ENCODE measurements around the gene SLC9A4. TPM values are rescaled to one million over a fixed set of nuclear protein-coding genes. Genes with fewer than 3 reads are reported as not detected.

SLC9A4 gene
- total and polyA plus RNA-seq, 2 of the 4 experiments (the other 2 are of a cell fraction): not detected

GRCh38 chr2:102538491-102538890 lies 65.5 kb downstream of the SLC9A4 start:
- no CpG with 5 or more reads among the region's 2 CpGs for WGBS, 2 experiments (ENCODE audit: extremely low coverage in 2 of 2, insufficient read length in 1 of 2)
- no peak overlapping the region for H4K91ac ChIP-seq (ENCODE audit: insufficient read depth, low read depth, low read length)
- no peak overlapping the region for H2AK9ac ChIP-seq (replicated peaks; ENCODE audit: low read depth, low read length, poor library complexity)
- H2BK15ac ChIP-seq (ENCODE audit: low read depth, low read length): no peak overlapping the region
- ChIA-PET CTCF (no interaction called here), POLR2A (ENCODE audit: unreplicated experiment) (no interaction called here)
- TF ChIP-seq RCOR1 (IDR thresholded peaks at IDR 0.05; ENCODE audit: insufficient replicate concordance, low read length) (no peak), MAFK (IDR thresholded peaks at IDR 0.05; ENCODE audit: low read depth, low read length) (no peak), BHLHE40 (IDR thresholded peaks at IDR 0.05; ENCODE audit: low read depth, low read length) (no peak), MAZ (IDR thresholded peaks at IDR 0.05; ENCODE audit: borderline replicate concordance, low read depth, low read length) (no peak), NFE2L2 (IDR thresholded peaks at IDR 0.05; ENCODE audit: low read depth, low read length) (no peak), CHD1 (IDR thresholded peaks at IDR 0.05; ENCODE audit: low read depth, low read length) (no peak), RFX5 (IDR thresholded peaks at IDR 0.05; ENCODE audit: low read depth, low read length) (no peak), USF2 (IDR thresholded peaks at IDR 0.05; ENCODE audit: low read depth, low read length) (no peak)
- H2BK5ac ChIP-seq (ENCODE audit: low read depth, low read length, poor library complexity, severe bottlenecking): no peak overlapping the region
- no peak overlapping the region for H3K4ac ChIP-seq (ENCODE audit: low read depth, low read length)
- H4K8ac ChIP-seq (ENCODE audit: low read depth in 2 of 2, low read length in 2 of 2): no peak overlapping the region
- no peak overlapping the region for H3K4me2 ChIP-seq (ENCODE audit: low read depth, low read length)
- in situ Hi-C loops (cut with MboI; ENCODE audit: low sequenced_read_pairs) (no loop called here), intact Hi-C loops (cut with micrococcal nuclease) (no loop called here), dilution Hi-C loops (cut with HindIII; ENCODE audit: low sequenced_read_pairs, unreplicated experiment) (no loop called here)
- H3K27me3 ChIP-seq (ENCODE audit: control insufficient read depth, insufficient read depth, low read length): no peaks in the 10 kb centered on the region
- ATAC-seq (ENCODE audit: low read depth) (no peak), DNase-seq (no peak)
- H3K9me1 ChIP-seq (ENCODE audit: insufficient read depth, low read length): no peaks in the 10 kb centered on the region
- H3K9ac ChIP-seq (ENCODE audit: low read depth, low read length): no peak overlapping the region
- no peak overlapping the region for H3K18ac ChIP-seq (ENCODE audit: low read depth, low read length)
- H4K5ac ChIP-seq (ENCODE audit: low read depth, low read length): no peak overlapping the region
- no peaks in the 10 kb centered on the region for H3K79me1 ChIP-seq (ENCODE audit: low read depth in 1 of 2, low read length in 2 of 2)
- H3K23ac ChIP-seq (ENCODE audit: low read depth, low read length): no peak overlapping the region
- no peaks in the 10 kb centered on the region for H3K9me3 ChIP-seq (ENCODE audit: control insufficient read depth, insufficient read depth, low read length)
- no peaks in the 10 kb centered on the region for H4K20me1 ChIP-seq (ENCODE audit: insufficient read depth, low read length)
- H3K36me3 ChIP-seq (ENCODE audit: control insufficient read depth, insufficient read depth, low read length): no peaks in the 10 kb centered on the region
- no peaks in the 10 kb centered on the region for H3K4me1 ChIP-seq (ENCODE audit: control insufficient read depth, insufficient read depth, low read length)
- no peak overlapping the region for H2AK5ac ChIP-seq (ENCODE audit: low read depth, low read length)
- H2BK20ac ChIP-seq (ENCODE audit: low read depth, low read length): no peak overlapping the region
- no peak overlapping the region for H3K14ac ChIP-seq (replicated peaks; ENCODE audit: low read depth, low read length)
- H2AFZ ChIP-seq (replicated peaks; ENCODE audit: low read length, poor library complexity): no peak overlapping the region
- no peak overlapping the region for H2BK120ac ChIP-seq (ENCODE audit: low read depth, low read length)
- no peak overlapping the region for H3K27ac ChIP-seq (ENCODE audit: insufficient read depth, low read length)
- BruUV-seq (replicated peaks): no TSS peak
- H3K56ac ChIP-seq (ENCODE audit: extremely low read depth, insufficient read depth, low read length): no peak overlapping the region
- H3K4me3 ChIP-seq (ENCODE audit: insufficient read depth, low read depth, low read length): no peak overlapping the region
